Stimulated activated CD8-positive, alpha-beta memory T cell treated with anti-CD3 and anti-CD28 coated beads, Interleukin-7, amount 100 ng/mL, for 24 hours (primary cell): ENCODE data around the gene STIMATE.

ENCODE experiments used
- DNase-seq: peaks from one replicate; pipeline ENCODE4 v3.0.0-alpha.2; 2020; ENCODE audit warnings: low read depth

STIMATE gene

GRCh38 chr3:52791366-52791765, 106.0 kb downstream of the STIMATE start:
- no peak for DNase-seq

DNA sequence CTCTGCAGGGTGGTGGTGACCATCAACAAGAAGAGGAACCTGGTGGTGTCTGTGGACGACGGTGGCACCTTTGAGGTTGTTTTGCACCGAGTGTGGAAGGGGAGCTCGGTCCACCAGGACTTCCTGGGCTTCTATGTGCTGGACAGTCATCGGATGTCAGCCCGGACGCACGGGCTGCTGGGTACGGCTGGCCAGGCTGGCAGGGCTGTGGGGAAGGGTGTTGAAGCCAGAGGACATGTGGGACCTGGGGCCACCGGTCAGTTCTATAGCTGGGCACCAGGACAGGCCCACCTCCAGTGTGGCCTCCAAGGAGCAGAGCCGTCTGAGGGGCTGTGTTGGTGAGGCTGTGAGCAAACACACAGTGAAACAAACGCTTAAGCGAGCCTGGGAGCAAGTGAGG, 106.6 kb downstream of the STIMATE start:
- no peak for DNase-seq

GRCh38 chr3:52790337-52790736, 107.0 kb downstream of the STIMATE start:
- DNase-seq: no peak

GRCh38 chr3:52789746-52790040, 107.7 kb downstream of the STIMATE start:
- DNase-seq: no peak

DNA sequence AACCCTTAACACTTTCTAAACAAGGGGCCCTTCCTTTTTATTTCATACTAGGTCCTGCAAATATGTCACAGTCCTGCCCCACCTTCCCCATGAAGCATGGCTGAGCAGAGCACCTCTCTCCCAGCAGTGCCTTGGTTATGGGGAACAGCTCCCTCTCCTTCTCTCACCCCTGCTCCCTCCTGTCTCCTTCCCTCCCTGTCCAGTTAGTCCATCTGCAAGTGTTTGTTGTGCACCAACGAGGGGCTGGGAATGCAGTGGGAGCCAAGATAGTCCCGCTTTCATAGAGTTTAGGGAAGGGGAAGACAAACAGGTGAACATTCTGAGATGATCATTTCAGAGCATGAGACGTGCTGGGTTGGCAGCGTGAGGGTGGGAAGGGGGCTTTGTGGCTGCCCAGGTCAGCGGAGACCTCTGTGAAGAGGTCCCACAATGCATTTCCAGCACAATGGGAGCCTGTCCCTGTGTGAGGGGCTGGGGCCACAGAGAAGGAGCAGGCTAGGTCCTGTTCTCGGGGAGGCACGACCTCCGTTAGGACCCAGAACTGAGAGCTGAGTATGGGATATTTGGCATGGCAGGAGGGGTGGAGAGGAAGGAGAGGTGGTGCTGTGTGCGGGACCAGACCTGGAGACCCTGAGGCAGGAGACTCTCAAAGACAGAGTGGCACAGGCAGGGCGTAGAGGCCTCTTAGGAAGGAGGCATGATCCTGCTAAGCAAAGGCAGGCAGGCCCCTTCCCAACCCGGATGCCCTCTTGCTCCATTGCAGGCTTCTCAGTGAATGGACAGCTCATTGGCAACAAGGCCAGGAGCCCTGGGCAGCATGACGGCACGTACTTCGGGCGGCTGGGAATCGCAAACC, 108.2 kb downstream of the STIMATE start:
- DNase-seq: no peak

DNA sequence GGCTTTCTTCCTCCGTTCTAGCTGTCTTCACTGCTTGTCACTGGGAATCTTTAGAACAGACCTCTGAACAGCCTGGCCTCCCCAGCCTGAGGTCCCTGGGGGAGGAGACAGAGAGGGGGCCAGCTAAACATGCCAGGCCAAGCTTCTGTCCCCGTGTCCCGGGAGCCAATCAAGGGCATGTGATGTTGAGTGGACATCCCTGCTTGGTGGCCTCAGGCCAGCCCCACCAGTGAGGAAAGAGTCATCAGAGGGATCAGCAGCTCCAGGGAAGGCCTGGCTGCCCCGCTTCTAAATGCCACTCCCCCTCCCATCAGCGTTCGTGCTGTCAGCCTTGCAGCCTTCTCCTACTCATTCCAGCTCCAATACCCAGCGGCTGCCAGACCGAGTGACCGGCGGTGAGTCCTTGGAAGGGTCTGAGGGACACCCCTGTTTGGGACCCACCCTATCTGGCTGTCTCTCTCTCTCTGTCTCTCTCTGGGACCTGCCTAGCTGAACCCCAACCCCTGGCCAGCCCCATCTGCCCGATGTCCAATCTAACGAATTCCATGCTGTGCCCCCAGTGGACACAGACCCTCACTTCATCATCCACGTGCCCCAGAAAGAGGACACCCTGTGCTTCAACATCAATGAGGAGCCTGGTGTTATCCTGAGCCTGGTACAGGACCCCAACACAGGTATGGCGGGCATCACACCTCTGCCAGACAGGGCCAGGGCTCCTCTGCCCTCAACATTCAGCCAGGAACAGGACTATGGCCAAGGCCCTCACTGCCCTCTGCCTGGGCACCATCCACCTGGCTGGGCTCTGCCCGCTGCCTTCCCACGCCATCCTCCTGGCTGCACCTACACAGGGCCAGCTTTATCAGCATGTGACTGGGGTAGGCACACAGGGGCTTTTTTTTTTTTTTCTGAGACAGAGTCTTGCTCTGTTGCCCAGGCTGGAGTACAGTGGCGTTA, 109.4 kb downstream of the STIMATE start:
- no peak for DNase-seq

- no peak for DNase-seq
These were observed 110.1 kb downstream of the STIMATE start for GRCh38 chr3:52787246-52787645.
